AG04450 (cell line): ENCODE data around the gene ASPDH. TPM values are rescaled to one million over a fixed set of nuclear protein-coding genes. Genes with fewer than 3 reads are reported as not detected.

Source experiments
- CTCF ChIA-PET: fragments of 300-600, 350-600 bp; formaldehyde crosslinking; extraction: SDS; loops from one replicate; lab custom pipeline; 2022; ENCODE audit warnings: antibody characterized with exemption, inconsistent platforms; lab: Charles Lee
- POLR2A ChIA-PET: fragments of 350-600 bp; formaldehyde crosslinking; extraction: SDS; loops from one replicate; lab custom pipeline; 2021; ENCODE audit warnings: antibody characterized with exemption, inconsistent platforms; lab: Yijun Ruan, JAX
- DNase-seq: peaks from one replicate; pipeline ENCODE4 v3.0.0-alpha.2; 2011; ENCODE audit warnings: low read depth, low spot score
- H3K27ac ChIP-seq: one replicate; pipeline ENCODE4 v1.5.1; 2012; ENCODE audit warnings: low read depth, low read length, control low read depth
- H3K27me3 ChIP-seq: one replicate; pipeline ENCODE4 v1.6.0; 2012; ENCODE audit warnings: low read length; ENCODE audit not compliant: control insufficient read depth, insufficient read depth
- H3K4me3 ChIP-seq: 2 replicates; pipeline ENCODE4 v1.5.1; 2011; ENCODE audit warnings: mild to moderate bottlenecking, low read depth, low read length, control low read depth
- H3K9me3 ChIP-seq: 2 replicates; pipeline ENCODE4 v1.5.1; 2012; ENCODE audit warnings: low read length; ENCODE audit not compliant: control insufficient read depth, insufficient read depth
- CTCF ChIP-seq: IDR thresholded peaks from 2 replicates; pipeline ENCODE4 v1.5.1; 2011; ENCODE audit warnings: low read depth, low read length, control low read depth, inconsistent platforms
- polyA plus RNA-seq: library from polyadenylated mRNA; depleted of rRNA; stranded (reverse); fragments of >200 nt; gene quantifications from 2 replicates; pipeline ENCODE4 v1.2.3, GENCODE V29; 2011

ASPDH gene
- polyA plus RNA-seq, 1 experiment, result not detected

GRCh38 chr19:50494186-50495019, 19.3 kb downstream of the ASPDH start:
- ChIA-PET POLR2A (interaction anchor here (0.7 kb wide), 1 partner anchor 299 kb away, joined by 10 read pairs; no protein-coding TSS in a partner anchor), CTCF (no interaction called here)
- Histone ChIP-seq H3K9me3 (peaks cover 7% of the 10 kb centered on the region), H3K27ac (no peak overlapping the region), H3K4me3 (no peak overlapping the region), H3K27me3 (peaks cover 51% of the 10 kb centered on the region)
- no peak for DNase-seq
- no peak for TF ChIP-seq CTCF

GRCh38 chr19:50493171-50493570, 20.5 kb downstream of the ASPDH start:
- H3K4me3 ChIP-seq, result no peak overlapping the region
- CTCF ChIA-PET, result no interaction called here
- no peak for DNase-seq
- H3K27ac ChIP-seq, result no peak overlapping the region
- peaks cover 7% of the 10 kb centered on the region for H3K9me3 ChIP-seq
- POLR2A ChIA-PET, result no interaction called here
- H3K27me3 ChIP-seq, result peaks cover 52% of the 10 kb centered on the region
- no peak for TF ChIP-seq CTCF

GRCh38 chr19:50492303-50493052, 21.2 kb downstream of the ASPDH start:
- DNase-seq, result no peak
- Histone ChIP-seq H3K27ac (no peak overlapping the region), H3K27me3 (peaks cover 48% of the 10 kb centered on the region), H3K9me3 (peaks cover 9% of the 10 kb centered on the region), H3K4me3 (no peak overlapping the region)
- no peak for TF ChIP-seq CTCF
- CTCF ChIA-PET, result no interaction called here
- POLR2A ChIA-PET, result no interaction called here

- DNase-seq, result no peak
- Histone ChIP-seq H3K4me3 (no peak overlapping the region), H3K27me3 (peaks cover 43% of the 10 kb centered on the region), H3K9me3 (peaks cover 14% of the 10 kb centered on the region), H3K27ac (no peak overlapping the region)
- POLR2A ChIA-PET, result no interaction called here
- CTCF ChIA-PET, result no interaction called here
- no peak for TF ChIP-seq CTCF
Observed at GRCh38 chr19:50490991-50491472, 22.7 kb downstream of the ASPDH start.

GRCh38 chr19:50490411-50490811, 23.3 kb downstream of the ASPDH start:
- no peak for TF ChIP-seq CTCF
- Histone ChIP-seq H3K4me3 (no peak overlapping the region), H3K27me3 (peaks cover 43% of the 10 kb centered on the region), H3K27ac (no peak overlapping the region), H3K9me3 (peaks cover 14% of the 10 kb centered on the region)
- ChIA-PET CTCF (interaction anchor here (0.6 kb wide), 1 partner anchor 564 kb away, joined by 4 read pairs; no protein-coding TSS in a partner anchor), POLR2A (no interaction called here)
- no peak for DNase-seq
